Measurements from ENCODE around the gene MINK1.

Gene MINK1

GRCh38 chr17:4892499-4893221 lies 59.5 kb downstream of the MINK1 start (continued):
- TF ChIP-seq ZNF518A (tag by site-specific recombination; conservative IDR thresholded peaks at IDR 0.05; ENCODE audit: low read depth) (no peak), OSR2 (tag by site-specific recombination; IDR thresholded peaks at IDR 0.05) (no peak), MYNN (tag by site-specific recombination; IDR thresholded peaks at IDR 0.05; ENCODE audit: borderline replicate concordance) (no peak), ZNF138 (tag by site-specific recombination; IDR thresholded peaks at IDR 0.05; ENCODE audit: borderline replicate concordance) (no peak), ZNF146 (tag by site-specific recombination; IDR thresholded peaks at IDR 0.05) (no peak)

- H3K4me1 ChIP-seq (ENCODE audit: control insufficient read depth, insufficient read depth, low read length): no peaks in the 10 kb centered on the region
- POLR2A ChIA-PET: no interaction called here
These were observed 60.1 kb downstream of the MINK1 start for GRCh38 chr17:4893272-4893671.

GRCh38 chr17:4893721-4894560 lies 60.8 kb downstream of the MINK1 start:
- CTCF ChIA-PET: interaction anchor here (0.7 kb wide), 1 partner anchor 74 kb away, joined by 3 read pairs; no protein-coding TSS in a partner anchor
- H3K4me1 ChIP-seq (ENCODE audit: control insufficient read depth, insufficient read depth, low read length): no peaks in the 10 kb centered on the region

More at GRCh38 chr17:4893272-4893671, 60.1 kb downstream of the MINK1 start:
- TF ChIP-seq ZNF426 (tag by site-specific recombination; IDR thresholded peaks at IDR 0.05): no peak
- 0 out of 2 replicates have a peak, but pooled peaks have one; percentile 7 for TF ChIP-seq SP2 (tag by site-specific recombination; IDR thresholded peaks at IDR 0.05)
- no peak for TF ChIP-seq ZNF148 (tag by site-specific recombination; IDR thresholded peaks at IDR 0.05; ENCODE audit: borderline replicate concordance)
- TF ChIP-seq KLF9 (tag by site-specific recombination; IDR thresholded peaks at IDR 0.05; ENCODE audit: low read depth): no peak
- no peak for TF ChIP-seq ZNF10 (tag by site-specific recombination; IDR thresholded peaks at IDR 0.05)
- H3K4me3 ChIP-seq (ENCODE audit: low read depth, low read length): no peak overlapping the region
- H3K36me3 ChIP-seq (ENCODE audit: control insufficient read depth in 2 of 2, insufficient read depth in 1 of 2, low read length in 2 of 2): peaks cover 11 to 83% of the 10 kb centered on the region in 2 experiments; a peak in 2 of 3 replicates
- no peaks in the 10 kb centered on the region for H3K9me3 ChIP-seq (ENCODE audit: control insufficient read depth, insufficient read depth, low read depth, low read length)
- CTCF ChIA-PET: no interaction called here
- H3K27ac ChIP-seq (ENCODE audit: extremely low read depth, low read depth, low read length): no peak overlapping the region

More at GRCh38 chr17:4893721-4894560, 60.8 kb downstream of the MINK1 start:
- Histone ChIP-seq H3K27ac (ENCODE audit: extremely low read depth, low read depth, low read length) (no peak overlapping the region), H3K4me3 (ENCODE audit: low read depth, low read length) (no peak overlapping the region), H3K9me3 (ENCODE audit: control insufficient read depth, insufficient read depth, low read depth, low read length) (no peaks in the 10 kb centered on the region), H3K36me3 (ENCODE audit: control insufficient read depth in 2 of 2, insufficient read depth in 1 of 2, low read length in 2 of 2) (peaks cover 6 to 85% of the 10 kb centered on the region in 2 experiments; a peak in 2 of 3 replicates)
- TF ChIP-seq ZNF404 (tag by site-specific recombination; IDR thresholded peaks at IDR 0.05): no peak
- TF ChIP-seq SP2 (tag by site-specific recombination; IDR thresholded peaks at IDR 0.05): 0 out of 2 replicates have a peak, but pooled peaks have one; percentile 2
- TF ChIP-seq ZSCAN23 (tag by site-specific recombination; IDR thresholded peaks at IDR 0.05): no peak
- POLR2A ChIA-PET: no interaction called here
